SK-N-SH treated with all-trans-retinoic acid at 6 μM for 48 hours (cell line): ENCODE measurements around the gene BCAR1.

Source experiments
- ATAC-seq: fragments of 200-7000 bp; cut with Tn5 transposase; 3 replicates; pipeline ENCODE4 v1.9.1; 2020; ENCODE audit warnings: mild to moderate bottlenecking, moderate library complexity
- BACH2 ChIP-seq: fragments of 250-450 bp; sonication (Bioruptor Pico); IDR thresholded peaks from 2 replicates; pipeline ENCODE4 v1.9.0; 2021; ENCODE audit warnings: mild to moderate bottlenecking, borderline replicate concordance
- CSDC2 ChIP-seq: fragments of 250-450 bp; sonication (Bioruptor Pico); IDR thresholded peaks from 2 replicates; pipeline ENCODE4 v1.5.0; 2020; ENCODE audit warnings: mild to moderate bottlenecking, moderate library complexity
- ESRRG ChIP-seq: fragments of 250-450 bp; sonication (Bioruptor Pico); IDR thresholded peaks from 2 replicates; pipeline ENCODE4 v1.6.1; 2021; ENCODE audit warnings: mild to moderate bottlenecking
- GLIS3 ChIP-seq: fragments of 250-450 bp; sonication (Bioruptor Pico); IDR thresholded peaks from 2 replicates; pipeline ENCODE4 v1.5.0; 2020; ENCODE audit warnings: mild to moderate bottlenecking, moderate library complexity
- PATZ1 ChIP-seq: fragments of 250-450 bp; sonication (Bioruptor Pico); IDR thresholded peaks from 2 replicates; pipeline ENCODE4 v1.8.0; 2020; ENCODE audit warnings: mild to moderate bottlenecking, moderate library complexity, borderline replicate concordance
- PPARA ChIP-seq: fragments of 250-450 bp; sonication (Bioruptor Pico); IDR thresholded peaks from 2 replicates; pipeline ENCODE4 v1.5.0; 2020; ENCODE audit warnings: mild to moderate bottlenecking, borderline replicate concordance
- RARB ChIP-seq: fragments of 250-450 bp; sonication (Bioruptor Pico); IDR thresholded peaks from 2 replicates; pipeline ENCODE4 v1.8.0; 2021; ENCODE audit warnings: mild to moderate bottlenecking, moderate library complexity
- SNAI2 ChIP-seq: fragments of 250-450 bp; sonication (Bioruptor Pico); IDR thresholded peaks from 2 replicates; pipeline ENCODE4 v1.5.0; 2020; ENCODE audit warnings: mild to moderate bottlenecking, moderate library complexity
- TCF4 ChIP-seq: fragments of 250-450 bp; sonication (Bioruptor Pico); IDR thresholded peaks from 2 replicates; pipeline ENCODE4 v1.8.0; 2021; ENCODE audit warnings: mild to moderate bottlenecking, moderate library complexity, borderline replicate concordance
- TOX ChIP-seq: fragments of 250-450 bp; sonication (Bioruptor Pico); IDR thresholded peaks from 2 replicates; pipeline ENCODE4 v1.8.0; 2021; ENCODE audit warnings: mild to moderate bottlenecking, moderate library complexity, borderline replicate concordance
- TSHZ2 ChIP-seq: fragments of 250-450 bp; sonication (Bioruptor Pico); IDR thresholded peaks from 2 replicates; pipeline ENCODE4 v1.5.0; 2020; ENCODE audit warnings: mild to moderate bottlenecking, moderate library complexity
- ZC3H10 ChIP-seq: fragments of 250-450 bp; sonication (Bioruptor Pico); IDR thresholded peaks from 2 replicates; pipeline ENCODE4 v1.5.1; 2021; ENCODE audit warnings: mild to moderate bottlenecking, moderate library complexity
- ZFP3 ChIP-seq: fragments of 250-450 bp; sonication (Bioruptor Pico); IDR thresholded peaks from 2 replicates; pipeline ENCODE4 v1.5.0; 2020; ENCODE audit warnings: mild to moderate bottlenecking, moderate library complexity
- ZNF70 ChIP-seq: fragments of 450-650 bp; formaldehyde crosslinking; IDR thresholded peaks from 2 replicates; pipeline ENCODE4 v1.5.0; 2020; ENCODE audit warnings: mild to moderate bottlenecking, moderate library complexity
- ZNF8 ChIP-seq: fragments of 450-650 bp; formaldehyde crosslinking; IDR thresholded peaks from 2 replicates; pipeline ENCODE4 v1.5.0; 2020; ENCODE audit warnings: mild to moderate bottlenecking, moderate library complexity
- TF ChIP-seq, protein P1 (sequence below): fragments of 250-450 bp; sonication (Bioruptor Pico); IDR thresholded peaks from 2 replicates; pipeline ENCODE4 v1.5.1; 2021; ENCODE audit warnings: mild to moderate bottlenecking, moderate library complexity
- TF ChIP-seq, protein P2 (sequence below): fragments of 250-450 bp; sonication (Bioruptor Pico); IDR thresholded peaks from 2 replicates; pipeline ENCODE4 v1.8.0; 2021; ENCODE audit warnings: low read depth, mild to moderate bottlenecking, moderate library complexity, borderline replicate concordance

BCAR1 gene

GRCh38 chr16:75195811-75196790 is 55.3 kb downstream of the BCAR1 start (continued):
- TF ChIP-seq, protein P1, sequence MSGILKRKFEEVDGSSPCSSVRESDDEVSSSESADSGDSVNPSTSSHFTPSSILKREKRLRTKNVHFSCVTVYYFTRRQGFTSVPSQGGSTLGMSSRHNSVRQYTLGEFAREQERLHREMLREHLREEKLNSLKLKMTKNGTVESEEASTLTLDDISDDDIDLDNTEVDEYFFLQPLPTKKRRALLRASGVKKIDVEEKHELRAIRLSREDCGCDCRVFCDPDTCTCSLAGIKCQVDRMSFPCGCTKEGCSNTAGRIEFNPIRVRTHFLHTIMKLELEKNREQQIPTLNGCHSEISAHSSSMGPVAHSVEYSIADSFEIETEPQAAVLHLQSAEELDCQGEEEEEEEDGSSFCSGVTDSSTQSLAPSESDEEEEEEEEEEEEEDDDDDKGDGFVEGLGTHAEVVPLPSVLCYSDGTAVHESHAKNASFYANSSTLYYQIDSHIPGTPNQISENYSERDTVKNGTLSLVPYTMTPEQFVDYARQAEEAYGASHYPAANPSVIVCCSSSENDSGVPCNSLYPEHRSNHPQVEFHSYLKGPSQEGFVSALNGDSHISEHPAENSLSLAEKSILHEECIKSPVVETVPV (CRISPR knock-in tag): no peak
- TF ChIP-seq ZNF70 (CRISPR knock-in tag) (no peak), BACH2 (no peak), TSHZ2 (CRISPR knock-in tag) (no peak), ZNF8 (CRISPR knock-in tag) (no peak), PATZ1 (CRISPR knock-in tag) (no peak)

GRCh38 chr16:75193730-75194444 is 57.5 kb downstream of the BCAR1 start:
- no peak for TF ChIP-seq ZNF8 (CRISPR knock-in tag)
- TF ChIP-seq CSDC2 (CRISPR knock-in tag): no peak
- TF ChIP-seq PPARA (CRISPR knock-in tag): no peak
- TF ChIP-seq BACH2: no peak
- TF ChIP-seq ZC3H10 (CRISPR knock-in tag): no peak
- no peak for TF ChIP-seq PATZ1 (CRISPR knock-in tag)
- TF ChIP-seq, protein P1 (CRISPR knock-in tag): no peak
- ATAC-seq: no peak

DNA sequence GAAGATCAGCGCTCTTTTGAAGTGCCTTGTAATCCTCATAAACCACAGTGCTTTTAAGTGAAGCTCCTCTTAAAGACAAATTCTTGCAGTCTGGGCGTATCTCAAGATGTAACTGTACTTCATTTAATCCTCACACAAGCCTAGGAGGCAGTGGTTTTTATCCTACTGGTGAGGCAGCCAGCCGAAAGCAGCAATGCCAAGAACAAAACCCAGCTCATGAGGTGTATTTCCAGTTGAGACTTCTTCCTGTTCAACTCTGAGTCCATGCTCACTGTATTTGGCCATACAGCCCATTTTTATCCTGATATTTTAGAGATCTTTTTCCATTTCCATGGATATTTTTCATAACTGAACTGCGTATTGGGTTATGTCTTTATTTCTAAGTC is 58.2 kb downstream of the BCAR1 start:
- no peak for ATAC-seq
- TF ChIP-seq ZC3H10 (CRISPR knock-in tag): no peak
- TF ChIP-seq TSHZ2 (CRISPR knock-in tag): no peak
- no peak for TF ChIP-seq RARB
- TF ChIP-seq GLIS3 (CRISPR knock-in tag): no peak
- TF ChIP-seq SNAI2: no peak
- no peak for TF ChIP-seq TOX (CRISPR knock-in tag)
- no peak for TF ChIP-seq PATZ1 (CRISPR knock-in tag)
- TF ChIP-seq PPARA (CRISPR knock-in tag): no peak
- TF ChIP-seq TCF4 (CRISPR knock-in tag): no peak
- no peak for TF ChIP-seq ZFP3 (CRISPR knock-in tag)
- no peak for TF ChIP-seq ESRRG (CRISPR knock-in tag)
- TF ChIP-seq, protein P2, sequence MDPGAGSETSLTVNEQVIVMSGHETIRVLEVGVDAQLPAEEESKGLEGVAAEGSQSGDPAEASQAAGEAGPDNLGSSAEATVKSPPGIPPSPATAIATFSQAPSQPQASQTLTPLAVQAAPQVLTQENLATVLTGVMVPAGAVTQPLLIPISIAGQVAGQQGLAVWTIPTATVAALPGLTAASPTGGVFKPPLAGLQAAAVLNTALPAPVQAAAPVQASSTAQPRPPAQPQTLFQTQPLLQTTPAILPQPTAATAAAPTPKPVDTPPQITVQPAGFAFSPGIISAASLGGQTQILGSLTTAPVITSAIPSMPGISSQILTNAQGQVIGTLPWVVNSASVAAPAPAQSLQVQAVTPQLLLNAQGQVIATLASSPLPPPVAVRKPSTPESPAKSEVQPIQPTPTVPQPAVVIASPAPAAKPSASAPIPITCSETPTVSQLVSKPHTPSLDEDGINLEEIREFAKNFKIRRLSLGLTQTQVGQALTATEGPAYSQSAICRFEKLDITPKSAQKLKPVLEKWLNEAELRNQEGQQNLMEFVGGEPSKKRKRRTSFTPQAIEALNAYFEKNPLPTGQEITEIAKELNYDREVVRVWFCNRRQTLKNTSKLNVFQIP (CRISPR knock-in tag): no peak
- TF ChIP-seq BACH2: no peak
